Embryonic facial prominence (tissue), 1 donor: ENCODE measurements around the gene PLXNB2.

Experiments used
- DNase-seq: peaks from one replicate; pipeline ENCODE4 v3.0.0-alpha.2; 2016; ENCODE audit errors: extremely low spot score

Gene PLXNB2

GRCh38 chr22:50227579-50228215 is 79.7 kb downstream of the PLXNB2 start:
- no peak for DNase-seq

DNA sequence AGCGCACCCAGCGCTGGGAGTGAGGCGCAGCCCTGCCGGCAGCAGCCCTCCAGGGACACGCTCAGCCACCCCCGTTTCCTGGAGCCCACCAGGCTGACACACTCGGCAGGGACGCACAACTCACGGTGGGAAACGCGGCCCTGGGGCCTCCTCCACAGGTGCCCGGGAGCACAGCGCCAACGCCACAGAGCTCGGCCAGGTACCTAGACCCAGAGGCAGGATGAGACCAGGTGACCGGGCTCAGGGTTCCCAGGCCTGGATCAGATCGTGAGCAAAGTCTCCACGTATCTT is 80.6 kb downstream of the PLXNB2 start:
- DNase-seq, result no peak

DNA sequence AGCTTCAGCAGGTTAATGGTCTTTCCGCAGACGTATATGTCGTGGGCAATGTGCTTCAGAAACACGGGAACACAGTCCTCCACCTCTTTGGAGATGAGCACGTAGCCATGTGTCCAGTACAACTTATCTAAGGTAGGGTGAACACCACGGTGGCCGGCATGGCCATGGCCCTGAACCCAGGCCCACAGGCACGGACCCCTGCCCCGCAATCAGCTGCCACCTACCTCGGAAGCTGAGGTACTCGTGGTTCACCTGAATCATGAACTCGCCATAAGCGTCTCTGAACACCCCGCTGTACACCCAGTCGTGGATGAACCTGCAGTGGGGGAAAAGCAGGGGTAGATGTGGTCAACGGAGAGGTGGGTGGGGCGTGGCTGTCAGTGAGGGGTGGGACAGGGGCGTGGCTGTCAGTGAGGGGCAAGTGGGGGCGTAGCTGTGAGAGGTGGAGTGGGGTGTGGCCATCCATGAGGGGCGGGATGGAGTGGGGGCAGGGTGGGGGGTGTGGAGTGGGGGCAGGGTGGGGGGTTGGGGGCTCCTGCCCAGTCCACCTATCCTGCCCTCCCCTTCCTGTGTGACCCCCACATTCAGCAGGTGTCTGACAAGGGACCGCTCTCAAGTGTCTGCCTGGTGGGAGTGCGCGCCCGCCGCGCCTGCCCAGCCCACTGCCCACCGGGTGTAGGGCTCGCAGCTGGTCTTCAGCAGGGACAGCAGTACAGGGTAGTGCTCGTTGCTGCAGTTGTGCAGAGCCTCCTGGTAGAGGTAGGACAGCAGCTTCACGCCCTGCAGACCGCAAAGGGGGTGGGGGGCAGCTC is 81.2 kb downstream of the PLXNB2 start:
- DNase-seq, result no peak

- no peak for DNase-seq
These were observed 82.1 kb downstream of the PLXNB2 start for GRCh38 chr22:50225200-50225969.
